Fibroblast of skin of scalp (primary cell): Measurements from ENCODE around the gene EDEM2.
"Not testable (repeated sequence)": the region's sequence is repeated elsewhere in the genome, so short reads cannot be mapped to it uniquely, and the experiment has no call there.

Experiments used
- DNase-seq: peaks from one replicate; pipeline ENCODE4 v3.0.0-alpha.2; 2013

EDEM2 gene

DNA sequence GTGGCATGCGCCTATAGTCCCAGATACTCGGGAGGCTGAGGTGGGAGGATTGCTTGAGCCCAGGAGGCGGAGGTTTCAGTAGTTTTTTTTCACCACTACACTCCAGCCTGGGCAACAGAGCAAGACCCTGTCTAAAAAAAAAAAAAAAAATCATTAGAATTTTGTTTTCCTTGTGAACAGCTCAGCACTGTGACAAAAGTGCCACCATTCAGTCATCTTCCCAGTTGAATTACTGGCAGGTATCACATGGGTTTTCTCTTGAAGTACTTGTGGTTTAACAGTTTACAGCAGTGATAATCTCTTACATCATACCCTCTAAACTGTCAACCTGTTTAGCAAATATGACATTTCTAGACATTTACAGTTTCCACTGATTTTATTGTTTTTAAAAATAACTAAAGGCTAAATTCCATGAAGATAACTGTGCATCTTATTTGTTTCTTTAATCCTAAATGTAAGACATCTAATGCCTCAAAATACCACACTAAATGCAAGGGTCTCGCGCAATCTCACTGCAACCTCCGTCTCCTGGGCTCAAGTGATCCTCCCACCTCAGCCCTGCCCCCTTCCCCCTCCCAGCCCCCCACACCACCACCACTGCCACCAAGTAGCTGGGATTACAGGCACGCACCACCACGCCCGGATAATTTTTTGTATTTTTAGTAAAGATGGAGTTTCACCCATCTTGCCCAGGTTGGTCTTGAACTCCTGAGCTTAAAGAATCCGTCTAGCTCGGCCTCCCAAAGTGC is 61.5 kb downstream of the EDEM2 start:
- no peak for DNase-seq

DNA sequence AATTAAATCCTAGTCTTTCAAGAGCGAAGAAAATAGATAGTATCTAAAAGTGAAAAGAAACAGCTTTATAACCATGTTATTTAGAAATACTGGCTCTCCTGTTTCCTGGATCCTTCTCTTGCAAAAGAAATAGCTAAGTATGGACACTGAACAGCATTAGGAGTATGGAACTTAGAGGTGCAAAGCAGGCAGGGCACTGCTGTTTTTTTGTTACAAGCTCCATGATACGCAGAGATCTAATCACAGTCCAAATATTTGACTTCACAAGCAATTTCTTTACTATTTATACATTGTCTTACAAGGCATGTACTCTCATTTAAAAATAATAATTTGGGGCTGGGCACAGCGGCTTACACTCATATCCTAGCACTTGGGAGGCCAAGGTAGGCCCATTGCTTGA is 62.1 kb downstream of the EDEM2 start:
- DNase-seq, result no peak

GRCh38 chr20:35080348-35080642 is 66.8 kb downstream of the EDEM2 start:
- DNase-seq, result not testable (repeated sequence)

- DNase-seq, result no peak
Observed at GRCh38 chr20:35079472-35080347, 67.4 kb downstream of the EDEM2 start.

GRCh38 chr20:35077872-35078271 is 69.3 kb downstream of the EDEM2 start:
- no peak for DNase-seq

DNA sequence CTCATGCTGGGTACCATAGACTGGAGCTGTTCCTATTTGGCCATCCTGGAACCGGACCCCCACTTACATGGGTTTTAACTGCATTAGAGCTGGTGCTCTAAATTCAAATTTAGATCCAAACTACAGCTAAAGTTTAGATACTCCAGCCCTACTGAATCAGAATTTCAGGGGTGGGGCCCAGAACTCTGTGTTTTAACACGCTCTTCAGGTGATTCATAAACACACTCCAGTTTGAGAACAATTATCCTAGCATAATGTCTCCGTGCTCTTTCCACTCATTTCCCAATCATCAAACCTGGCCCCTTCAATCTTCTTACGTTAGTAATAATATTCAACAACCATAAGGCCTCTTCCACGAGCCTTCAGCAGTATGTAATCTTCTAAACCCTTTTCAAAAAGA is 69.8 kb downstream of the EDEM2 start:
- DNase-seq, result no peak

GRCh38 chr20:35071436-35072153 is 75.5 kb downstream of the EDEM2 start:
- not testable (repeated sequence) for DNase-seq

DNA sequence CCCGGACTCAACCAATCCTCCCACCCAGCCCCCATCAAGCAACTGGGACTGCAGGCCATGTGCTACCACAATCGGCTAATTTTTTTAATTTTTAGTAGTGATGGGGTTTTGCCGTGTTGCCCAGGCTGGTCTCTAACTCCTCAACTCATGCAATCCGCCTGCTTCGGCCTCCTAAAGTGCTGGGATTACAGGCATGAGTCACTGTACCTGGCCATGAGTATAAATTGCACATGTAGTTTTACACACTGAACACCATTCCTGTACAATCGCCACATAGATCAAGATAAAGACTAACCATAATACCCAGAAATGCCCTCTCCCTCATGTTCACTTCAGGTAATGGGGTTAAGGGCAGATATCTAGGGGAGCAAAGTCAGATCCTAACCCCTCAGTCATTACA is 80.9 kb downstream of the EDEM2 start:
- DNase-seq, result no peak
